SJCRH30 (cell line): ENCODE measurements around the gene PTAFR. TPM values are rescaled to one million over a fixed set of nuclear protein-coding genes. Genes with fewer than 3 reads are reported as not detected.

Experiments
- DNase-seq, 2 experiments: peaks; one replicate each; pipeline ENCODE4 v3.0.0-alpha.2; 2015 to 2020
- H3K27ac ChIP-seq: fragments of 250-450 bp; sonication (Bioruptor Pico); 2 replicates; pipeline ENCODE4 v1.5.1; 2020; ENCODE audit warnings: mild to moderate bottlenecking, moderate library complexity
- H3K27me3 ChIP-seq: fragments of 250-450 bp; sonication (Bioruptor Pico); 2 replicates; pipeline ENCODE4 v1.5.1; 2020; ENCODE audit warnings: mild to moderate bottlenecking, moderate library complexity
- H3K36me3 ChIP-seq: fragments of 250-450 bp; sonication (Bioruptor Pico); 2 replicates; pipeline ENCODE4 v1.5.1; 2020; ENCODE audit warnings: mild to moderate bottlenecking, moderate library complexity
- H3K4me1 ChIP-seq: fragments of 250-450 bp; sonication (Bioruptor Pico); 2 replicates; pipeline ENCODE4 v1.5.1; 2020; ENCODE audit warnings: mild to moderate bottlenecking, moderate library complexity
- H3K4me3 ChIP-seq: fragments of 250-450 bp; sonication (Bioruptor Pico); 2 replicates; pipeline ENCODE4 v1.5.1; 2020; ENCODE audit warnings: mild to moderate bottlenecking, moderate library complexity
- H3K9me3 ChIP-seq: fragments of 250-450 bp; sonication (Bioruptor Pico); replicated peaks from 2 replicates; pipeline ENCODE4 v1.5.1; 2020; ENCODE audit warnings: mild to moderate bottlenecking, moderate library complexity
- total RNA-seq: library from RNA; depleted of rRNA; stranded (reverse); fragments of >200 nt; shearing (Covaris generic); gene quantifications from 2 replicates; pipeline ENCODE4 v1.2.3, GENCODE V29; 2014

Gene PTAFR
- total RNA-seq, 1 experiment from 2014 or later: 0.04 TPM

DNA sequence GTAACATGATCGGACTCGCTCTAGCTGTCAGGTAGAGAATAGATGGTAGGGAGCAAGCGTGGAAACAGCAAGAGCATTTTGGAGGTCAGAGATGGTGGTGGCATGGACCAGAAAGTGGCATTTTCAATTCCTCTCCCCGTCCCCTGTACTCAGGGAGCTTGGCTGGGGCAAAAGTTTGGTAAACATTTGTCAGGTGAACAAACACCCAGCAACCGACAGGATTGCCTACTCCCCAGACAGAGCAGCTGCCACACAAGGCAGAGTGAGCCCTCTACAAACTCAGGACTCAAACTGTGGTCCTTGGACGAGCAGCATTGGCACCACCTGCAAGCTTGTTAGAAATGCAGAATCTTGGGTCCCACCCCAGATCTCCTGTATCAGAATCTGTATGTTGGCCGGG is 14.3 kb downstream of the PTAFR start:
- no peak overlapping the region for H3K4me3 ChIP-seq
- no peak overlapping the region for H3K27ac ChIP-seq
- no peaks in the 10 kb centered on the region for H3K4me1 ChIP-seq
- no peaks in the 10 kb centered on the region for H3K9me3 ChIP-seq
- no peaks in the 10 kb centered on the region for H3K36me3 ChIP-seq
- H3K27me3 ChIP-seq: no peaks in the 10 kb centered on the region; the same call in 1 of the 2 replicates
- no peak for DNase-seq

DNA sequence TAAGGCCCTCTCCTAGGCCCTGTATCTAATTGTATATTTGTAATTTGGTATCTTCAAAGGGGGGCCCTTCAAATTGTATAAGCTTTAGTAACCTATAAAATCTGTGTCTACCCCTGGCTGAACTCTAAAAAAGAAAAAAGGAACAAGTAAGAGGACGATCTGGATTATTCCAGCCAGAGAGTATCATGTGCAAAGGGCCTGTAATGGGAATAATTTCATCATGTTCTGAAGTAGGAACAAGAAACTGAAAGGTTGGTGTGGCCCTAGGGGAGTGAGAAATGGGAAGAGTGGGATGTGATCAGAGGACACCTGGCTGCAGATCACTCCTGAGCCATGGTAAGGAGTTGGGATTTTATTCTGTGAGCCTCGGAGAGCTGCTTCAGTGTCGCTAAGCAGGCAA is 14.7 kb downstream of the PTAFR start:
- Histone ChIP-seq H3K9me3 (no peaks in the 10 kb centered on the region), H3K4me3 (no peak overlapping the region), H3K4me1 (no peaks in the 10 kb centered on the region), H3K27me3 (no peaks in the 10 kb centered on the region; the same call in 1 of the 2 replicates), H3K27ac (no peak overlapping the region), H3K36me3 (no peaks in the 10 kb centered on the region)
- DNase-seq: no peak

DNA sequence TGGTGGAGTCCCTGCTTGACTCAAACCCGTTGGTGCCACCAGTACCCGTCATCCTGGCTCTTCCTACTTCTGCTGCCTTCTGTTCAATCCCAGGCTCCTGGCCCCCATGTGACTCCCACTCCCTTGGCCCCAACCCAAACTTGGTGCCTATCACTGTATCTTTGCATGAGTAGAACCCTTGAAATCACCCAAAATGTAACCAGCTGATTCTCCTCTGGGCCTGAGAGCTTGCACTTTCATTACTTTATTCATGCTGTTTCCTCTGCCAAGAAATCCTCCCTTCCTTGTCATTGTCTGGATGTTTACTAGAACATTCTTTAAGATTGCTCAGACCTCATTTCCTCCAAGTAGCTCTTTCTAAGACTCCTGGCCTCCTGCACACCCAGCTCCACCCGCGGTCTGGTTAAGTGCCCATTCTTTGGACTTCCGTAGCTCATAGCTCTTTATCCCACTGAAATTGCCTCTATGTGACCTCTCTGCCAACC is 15.7 kb downstream of the PTAFR start:
- H3K27me3 ChIP-seq: no peaks in the 10 kb centered on the region; the same call in 1 of the 2 replicates
- H3K9me3 ChIP-seq: no peaks in the 10 kb centered on the region
- no peaks in the 10 kb centered on the region for H3K36me3 ChIP-seq
- H3K27ac ChIP-seq: no peak overlapping the region
- H3K4me3 ChIP-seq: no peak overlapping the region
- H3K4me1 ChIP-seq: no peaks in the 10 kb centered on the region
- no peak for DNase-seq

- Histone ChIP-seq H3K9me3 (no peaks in the 10 kb centered on the region), H3K27me3 (no peaks in the 10 kb centered on the region; the same call in 1 of the 2 replicates), H3K36me3 (no peaks in the 10 kb centered on the region), H3K27ac (no peak overlapping the region), H3K4me3 (no peak overlapping the region), H3K4me1 (no peaks in the 10 kb centered on the region)
- DNase-seq: no peak
Measured at GRCh38 chr1:28159680-28160079, 16.8 kb downstream of the PTAFR start.

DNA sequence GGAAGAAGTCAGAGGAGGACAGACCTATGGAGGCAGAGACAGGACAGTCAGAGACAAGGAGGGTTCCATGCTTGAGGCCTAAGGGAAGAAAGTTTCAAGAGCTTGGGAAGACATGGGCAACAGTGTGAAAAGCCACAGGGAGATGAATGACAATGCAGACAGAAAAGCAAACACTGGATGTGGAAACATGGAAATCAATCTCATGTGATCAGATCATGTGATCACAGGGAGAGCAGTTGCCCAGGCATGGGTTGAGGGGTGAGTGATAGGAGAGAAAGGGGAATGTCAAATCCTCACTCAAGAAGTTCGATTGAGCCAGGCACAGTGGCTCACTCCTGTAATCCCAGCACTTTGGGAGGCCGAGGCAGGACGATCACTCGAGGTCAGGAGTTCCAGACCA is 17.2 kb downstream of the PTAFR start:
- H3K9me3 ChIP-seq: no peaks in the 10 kb centered on the region
- no peaks in the 10 kb centered on the region for H3K36me3 ChIP-seq
- no peak overlapping the region for H3K27ac ChIP-seq
- H3K4me1 ChIP-seq: no peaks in the 10 kb centered on the region
- H3K27me3 ChIP-seq: no peaks in the 10 kb centered on the region; the same call in 1 of the 2 replicates
- DNase-seq: no peak
- no peak overlapping the region for H3K4me3 ChIP-seq

GRCh38 chr1:28157894-28158293 is 18.6 kb downstream of the PTAFR start:
- H3K4me1 ChIP-seq: no peaks in the 10 kb centered on the region
- no peak overlapping the region for H3K27ac ChIP-seq
- no peak overlapping the region for H3K4me3 ChIP-seq
- no peaks in the 10 kb centered on the region for H3K36me3 ChIP-seq
- no peaks in the 10 kb centered on the region for H3K27me3 ChIP-seq
- DNase-seq: no peak
- no peaks in the 10 kb centered on the region for H3K9me3 ChIP-seq

DNA sequence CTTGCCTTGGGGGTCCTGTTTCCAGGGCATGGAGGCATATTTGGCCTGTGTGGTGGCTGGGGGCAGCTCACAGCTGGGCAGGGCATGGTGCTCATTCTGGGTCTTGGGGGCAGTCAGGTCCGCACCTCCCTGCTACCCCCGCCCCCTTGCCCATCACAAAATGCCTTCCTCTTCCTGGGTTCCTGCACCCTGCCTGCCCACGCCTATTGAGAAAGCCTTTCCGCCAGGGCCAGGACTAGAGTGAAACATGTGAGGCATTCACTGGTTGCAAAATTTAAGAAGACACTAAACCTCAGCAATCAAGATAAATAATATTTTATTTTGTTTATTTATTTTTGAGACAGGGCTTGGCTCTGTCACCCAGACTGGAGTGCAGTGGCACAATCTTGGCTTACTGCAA is 19.7 kb downstream of the PTAFR start:
- Histone ChIP-seq H3K27ac (no peak overlapping the region), H3K9me3 (no peaks in the 10 kb centered on the region)
- DNase-seq: no peak

GRCh38 chr1:28155628-28156027 is 20.9 kb downstream of the PTAFR start:
- Histone ChIP-seq H3K9me3 (no peaks in the 10 kb centered on the region), H3K27ac (no peak overlapping the region), H3K4me1 (no peaks in the 10 kb centered on the region), H3K4me3 (no peak overlapping the region), H3K27me3 (no peaks in the 10 kb centered on the region), H3K36me3 (no peaks in the 10 kb centered on the region)
- DNase-seq: no peak

More for the DNA sequence above, 19.7 kb downstream of the PTAFR start:
- Histone ChIP-seq H3K36me3 (no peaks in the 10 kb centered on the region), H3K4me1 (no peaks in the 10 kb centered on the region), H3K4me3 (no peak overlapping the region), H3K27me3 (no peaks in the 10 kb centered on the region)

DNA sequence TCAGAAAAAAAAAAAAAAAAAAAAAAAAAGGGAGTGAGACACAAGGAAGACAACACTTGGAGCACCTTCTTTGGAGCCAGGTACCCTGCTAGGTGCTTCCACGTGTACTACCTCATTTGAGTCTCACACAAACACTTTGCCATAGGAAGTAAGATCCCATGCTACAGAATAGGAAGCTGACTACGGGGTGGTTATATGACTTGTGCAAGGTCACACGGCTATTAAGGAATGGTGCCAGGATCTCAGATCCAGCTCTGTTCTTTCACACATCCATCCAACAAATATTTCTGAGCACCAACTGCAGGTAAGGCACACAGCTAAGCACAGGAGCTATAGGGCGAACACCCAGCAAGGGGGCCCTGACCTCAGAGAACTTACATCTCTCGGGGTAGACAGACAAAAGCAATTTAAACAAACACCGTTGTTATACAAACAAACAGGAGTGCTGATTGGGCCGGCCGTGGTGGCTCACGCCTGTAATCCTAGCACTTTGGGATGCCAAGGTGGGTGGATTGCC is 22.4 kb downstream of the PTAFR start:
- H3K27me3 ChIP-seq: no peaks in the 10 kb centered on the region
- no peak overlapping the region for H3K27ac ChIP-seq
- no peak overlapping the region for H3K4me3 ChIP-seq
- no peaks in the 10 kb centered on the region for H3K9me3 ChIP-seq
- no peaks in the 10 kb centered on the region for H3K4me1 ChIP-seq
- DNase-seq: no peak
- H3K36me3 ChIP-seq: no peaks in the 10 kb centered on the region

DNA sequence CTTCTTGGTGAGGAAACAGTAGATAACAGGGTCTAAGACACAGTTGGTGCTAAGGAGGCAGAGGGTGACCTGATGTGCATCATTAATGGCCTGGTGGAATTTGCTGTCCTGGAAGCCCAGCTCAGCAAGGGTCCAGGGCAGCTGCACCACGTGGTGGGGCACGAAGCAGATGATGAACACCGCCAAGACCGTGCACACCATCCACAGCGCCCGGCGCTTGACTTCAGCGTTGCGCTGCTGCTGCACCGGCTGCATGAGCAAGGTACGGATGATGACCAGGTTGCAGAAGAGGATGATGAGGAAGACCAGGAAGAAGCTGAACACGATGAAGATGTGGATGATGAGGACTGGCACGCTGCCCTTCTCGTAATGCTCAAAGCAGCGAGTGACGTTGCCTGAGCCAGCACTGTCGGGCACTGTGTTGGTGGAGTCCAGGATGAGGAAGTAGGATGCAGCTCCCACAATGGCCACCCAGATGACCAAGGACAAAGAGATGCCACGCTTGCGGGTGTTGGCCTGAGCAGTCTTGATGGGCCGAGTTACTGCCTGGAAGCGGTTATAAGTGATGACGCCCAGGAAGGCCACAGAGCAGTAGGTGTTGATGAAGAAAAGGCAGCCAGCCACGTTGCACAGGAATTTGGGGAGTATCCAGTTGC is 26.2 kb downstream of the PTAFR start:
- DNase-seq: no peak
- H3K4me1 ChIP-seq: no peaks in the 10 kb centered on the region
- no peak overlapping the region for H3K4me3 ChIP-seq
- no peaks in the 10 kb centered on the region for H3K36me3 ChIP-seq
- no peaks in the 10 kb centered on the region for H3K27me3 ChIP-seq
- H3K27ac ChIP-seq: no peak overlapping the region
- no peaks in the 10 kb centered on the region for H3K9me3 ChIP-seq

DNA sequence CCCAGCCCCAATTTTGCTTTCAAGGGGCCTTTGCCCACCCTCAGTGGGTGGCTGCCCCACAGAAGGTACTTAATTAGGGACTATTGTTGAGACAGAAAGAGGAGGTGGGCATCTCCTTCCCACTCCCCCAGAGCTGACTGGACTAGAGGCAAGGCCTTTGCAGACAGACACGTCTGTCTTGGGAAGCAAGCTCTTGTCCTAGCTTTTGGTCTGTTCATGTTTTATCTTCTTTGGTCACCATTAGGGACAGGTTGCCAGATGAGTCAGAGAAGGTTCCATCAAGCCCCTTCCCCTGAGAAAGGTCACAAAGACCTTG is 27.7 kb downstream of the PTAFR start:
- no peak overlapping the region for H3K27ac ChIP-seq
- H3K4me1 ChIP-seq: no peaks in the 10 kb centered on the region
- no peaks in the 10 kb centered on the region for H3K36me3 ChIP-seq
- DNase-seq: no peak
- no peaks in the 10 kb centered on the region for H3K27me3 ChIP-seq
- no peaks in the 10 kb centered on the region for H3K9me3 ChIP-seq
- H3K4me3 ChIP-seq: no peak overlapping the region

- no peak overlapping the region for H3K4me3 ChIP-seq
- H3K27me3 ChIP-seq: no peaks in the 10 kb centered on the region
- H3K9me3 ChIP-seq: no peaks in the 10 kb centered on the region
- H3K4me1 ChIP-seq: no peaks in the 10 kb centered on the region
- H3K27ac ChIP-seq: no peak overlapping the region
- no peak for DNase-seq
- H3K36me3 ChIP-seq: no peaks in the 10 kb centered on the region
Measured at GRCh38 chr1:28147264-28148094, 29.0 kb downstream of the PTAFR start.

DNA sequence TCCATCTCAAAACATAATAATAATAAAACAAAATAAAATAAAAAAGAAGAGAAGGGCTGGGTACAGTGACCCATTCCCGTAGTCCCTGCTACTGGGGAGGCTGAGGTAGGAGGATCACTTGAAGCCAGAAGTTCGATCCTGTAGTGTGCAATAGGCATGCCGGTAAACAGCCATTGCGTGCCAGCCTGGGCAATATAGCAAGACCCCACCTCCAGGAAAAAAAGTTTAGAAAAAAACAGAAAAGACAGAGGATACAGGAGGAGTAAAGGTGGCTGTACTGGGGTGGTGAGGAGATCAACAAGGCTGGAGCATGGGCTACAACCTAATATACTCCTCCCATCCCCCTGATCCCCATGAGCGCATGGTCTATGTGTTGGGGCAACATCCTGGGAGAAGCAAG is 30.8 kb downstream of the PTAFR start:
- DNase-seq: no peak
- H3K4me1 ChIP-seq: no peaks in the 10 kb centered on the region

GRCh38 chr1:28144203-28145135 is 32.0 kb downstream of the PTAFR start:
- no peak overlapping the region for H3K27ac ChIP-seq
- H3K36me3 ChIP-seq: no peaks in the 10 kb centered on the region
- H3K4me1 ChIP-seq: no peaks in the 10 kb centered on the region
- H3K27me3 ChIP-seq: no peaks in the 10 kb centered on the region
- H3K9me3 ChIP-seq: no peaks in the 10 kb centered on the region
- no peak overlapping the region for H3K4me3 ChIP-seq
- no peak for DNase-seq

More for the DNA sequence above, 30.8 kb downstream of the PTAFR start:
- Histone ChIP-seq H3K9me3 (no peaks in the 10 kb centered on the region), H3K27ac (no peak overlapping the region), H3K27me3 (no peaks in the 10 kb centered on the region), H3K36me3 (no peaks in the 10 kb centered on the region), H3K4me3 (no peak overlapping the region)
